OCI-LY7 (cell line): ENCODE measurements around the gene IGFL4. TPM values are rescaled to one million over a fixed set of nuclear protein-coding genes. Genes with fewer than 3 reads are reported as not detected.

ENCODE experiments used
- BruUV-seq: library from RNA; stranded (reverse); fragments of 400-500 nt; replicated peaks from 2 replicates; lab custom pipeline; 2021; lab: Mats Ljungman, UMichigan
- CTCF ChIA-PET: fragments of 300-600 bp; sonication (Branson Sonifier 250); formaldehyde crosslinking; loops from one replicate; lab custom pipeline; 2022; ENCODE audit warnings: antibody characterized with exemption; ENCODE audit not compliant: unreplicated experiment; lab: Charles Lee
- POLR2A ChIA-PET: fragments of 300-600 bp; sonication (Branson Sonifier 250); formaldehyde crosslinking; loops from one replicate; lab custom pipeline; 2022; ENCODE audit warnings: antibody characterized with exemption; lab: Charles Lee
- DNase-seq: peaks from one replicate; pipeline ENCODE4 v3.0.0-alpha.2; 2015; ENCODE audit warnings: low spot score
- H2AFZ ChIP-seq: fragments of 200-600 bp; sonication (generic), shearing (Covaris generic); 2 replicates; pipeline ENCODE4 v1.6.1; 2014; ENCODE audit warnings: mild to moderate bottlenecking, antibody characterized with exemption, low read length, moderate library complexity
- H3K27ac ChIP-seq: fragments of 200-600 bp; sonication (generic); 2 replicates; pipeline ENCODE4 v1.5.1; 2014; ENCODE audit warnings: mixed run types, low read depth, mild to moderate bottlenecking, moderate library complexity, low read length, inconsistent platforms; ENCODE audit not compliant: poor library complexity, severe bottlenecking
- H3K36me3 ChIP-seq: fragments of 200-600 bp; sonication (generic); 2 replicates; pipeline ENCODE4 v1.6.1; 2014; ENCODE audit warnings: mild to moderate bottlenecking, antibody characterized with exemption, low read length, moderate library complexity, mixed read lengths; ENCODE audit not compliant: insufficient read depth
- H3K4me1 ChIP-seq: fragments of 200-600 bp; sonication (generic); 2 replicates; pipeline ENCODE4 v1.5.1; 2014; ENCODE audit warnings: mild to moderate bottlenecking, low read length; ENCODE audit not compliant: insufficient read depth, poor library complexity, severe bottlenecking
- H3K4me2 ChIP-seq: fragments of 200-600 bp; sonication (generic); 2 replicates; pipeline ENCODE4 v1.6.1; 2014; ENCODE audit warnings: mild to moderate bottlenecking, low read length
- H3K4me3 ChIP-seq: fragments of 200-600 bp; sonication (generic); 2 replicates; pipeline ENCODE4 v1.5.1; 2014; ENCODE audit warnings: mild to moderate bottlenecking, low read depth, low read length; ENCODE audit not compliant: poor library complexity, severe bottlenecking
- H3K79me2 ChIP-seq: fragments of 200-600 bp; sonication (generic); 2 replicates; pipeline ENCODE4 v1.6.1; 2016; ENCODE audit warnings: low read depth, mild to moderate bottlenecking, low read length, moderate library complexity, mixed read lengths; ENCODE audit not compliant: insufficient read depth
- H3K9me2 ChIP-seq: fragments of 200-600 bp; sonication (generic); 2 replicates; pipeline ENCODE4 v1.6.1; 2016; ENCODE audit warnings: mild to moderate bottlenecking, low read length, mixed read lengths; ENCODE audit not compliant: insufficient read depth
- H3K9me3 ChIP-seq: fragments of 200-600 bp; sonication (generic); 2 replicates; pipeline ENCODE4 v1.6.1; 2014; ENCODE audit warnings: mild to moderate bottlenecking, mixed run types, low read length, mixed read lengths
- H4K20me1 ChIP-seq: fragments of 200-600 bp; sonication (generic); 2 replicates; pipeline ENCODE4 v1.6.1; 2014; ENCODE audit warnings: mild to moderate bottlenecking, antibody characterized with exemption, low read length, moderate library complexity, mixed read lengths; ENCODE audit not compliant: insufficient read depth
- CTCF ChIP-seq: fragments of 200-600 bp; sonication (generic); conservative IDR thresholded peaks from 2 replicates; pipeline ENCODE4 v1.5.1; 2014; ENCODE audit warnings: mild to moderate bottlenecking, antibody characterized with exemption, low read length, moderate library complexity, mixed read lengths
- EZH2phosphoT487 ChIP-seq: fragments of 200-600 bp; sonication (generic); IDR thresholded peaks from 2 replicates; pipeline ENCODE4 v1.6.1; 2018; ENCODE audit warnings: low read depth, borderline replicate concordance, mild to moderate bottlenecking, mixed run types, antibody characterized with exemption, low read length, moderate library complexity, mixed read lengths
- intact Hi-C: fragments of 100-400 bp; cut with micrococcal nuclease; formaldehyde crosslinking; loops from one replicate; pipeline ENCODE4 v1.10.0; 2022; ENCODE audit not compliant: unreplicated experiment
- total RNA-seq, 2 experiments: library from RNA; depleted of rRNA in 1 of 2; stranded (reverse); fragments of >200 nt in 1 of 2; shearing (Covaris generic) in 1 of 2; gene quantifications; 2 replicates each; pipeline ENCODE4 v1.2.3, GENCODE V29; 2014 to 2022

Gene IGFL4
- total RNA-seq, 2 experiments from 2014 or later, result not detected

DNA sequence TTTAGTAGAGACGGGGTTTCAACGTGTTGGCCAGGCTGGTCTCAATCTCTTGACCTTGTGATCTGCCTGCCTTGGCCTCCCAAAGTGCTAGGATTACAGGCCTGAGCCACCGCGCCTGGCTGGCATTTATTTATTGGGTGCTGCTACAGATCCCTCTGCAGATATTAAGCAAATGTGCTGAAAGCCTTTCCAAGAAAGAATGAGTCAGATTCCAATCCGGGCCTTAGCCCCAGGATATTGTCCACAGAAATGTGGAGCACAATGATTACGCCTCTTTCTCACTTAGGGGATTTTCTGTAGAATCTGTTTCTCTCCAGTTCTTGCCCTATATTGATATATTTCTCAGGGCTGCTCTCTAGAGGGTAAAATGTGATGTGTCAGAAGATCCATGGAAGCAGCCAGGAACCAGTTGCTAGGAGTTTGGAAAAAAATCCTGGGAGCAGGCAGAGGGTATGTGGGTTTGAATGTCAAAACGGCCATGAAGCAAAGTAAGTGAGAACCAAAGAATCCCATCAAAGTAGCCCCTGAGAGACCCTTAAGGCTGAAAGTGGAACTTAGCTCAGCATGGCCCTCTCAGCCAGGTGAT is 24.8 kb upstream of the IGFL4 start:
- Histone ChIP-seq H3K4me1 (no peaks in the 10 kb centered on the region), H2AFZ (no peak overlapping the region), H3K4me3 (no peak overlapping the region), H3K79me2 (no peaks in the 10 kb centered on the region), H3K9me3 (peaks cover 6% of the 10 kb centered on the region; the same call in 1 of the 2 replicates), H3K36me3 (no peaks in the 10 kb centered on the region), H3K27ac (no peak overlapping the region), H3K9me2 (no peaks in the 10 kb centered on the region), H3K4me2 (no peak overlapping the region), H4K20me1 (no peaks in the 10 kb centered on the region)
- no peak for TF ChIP-seq CTCF
- TF ChIP-seq EZH2phosphoT487, result no peak
- DNase-seq, result no peak
- POLR2A ChIA-PET, result no interaction called here
- CTCF ChIA-PET, result interaction anchor here (1.3 kb wide), 1 partner anchor 9 kb away, joined by 3 read pairs; no protein-coding TSS in a partner anchor
- no TSS peak for BruUV-seq
- intact Hi-C loops, result no loop called here

DNA sequence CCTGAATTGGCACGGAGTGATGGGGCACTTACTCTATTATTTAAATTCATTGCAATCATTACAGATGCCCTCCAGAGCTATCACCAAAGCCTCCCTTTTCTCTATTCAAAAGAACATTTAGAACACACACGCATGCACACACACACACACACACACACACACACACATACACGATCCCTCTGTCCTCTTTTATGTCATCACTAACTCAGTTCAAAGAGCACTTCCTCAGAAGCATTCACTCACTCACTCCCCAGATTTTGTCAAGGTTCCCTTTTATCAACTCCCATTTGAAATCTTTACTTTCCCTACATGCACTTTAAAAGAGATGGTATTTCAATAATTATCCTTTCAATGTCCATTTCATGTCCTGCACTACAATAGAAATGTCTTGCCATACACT is 22.4 kb upstream of the IGFL4 start:
- BruUV-seq, result no TSS peak
- TF ChIP-seq EZH2phosphoT487 (no peak), CTCF (no peak)
- ChIA-PET POLR2A (interaction anchor here (0.9 kb wide), 1 partner anchor 11 kb away, joined by 3 read pairs; no protein-coding TSS in a partner anchor), CTCF (no interaction called here)
- DNase-seq, result no peak
- Histone ChIP-seq H4K20me1 (no peaks in the 10 kb centered on the region), H3K79me2 (no peaks in the 10 kb centered on the region), H3K9me3 (peaks cover 17% of the 10 kb centered on the region), H3K36me3 (no peaks in the 10 kb centered on the region), H3K4me1 (no peaks in the 10 kb centered on the region), H3K4me3 (no peak overlapping the region), H3K9me2 (no peaks in the 10 kb centered on the region), H3K4me2 (no peak overlapping the region), H2AFZ (no peak overlapping the region), H3K27ac (no peak overlapping the region)
- intact Hi-C loops, result no loop called here

GRCh38 chr19:46060012-46060411 is 19.2 kb upstream of the IGFL4 start:
- ChIA-PET POLR2A (no interaction called here), CTCF (no interaction called here)
- no peak overlapping the region for H3K4me2 ChIP-seq
- BruUV-seq, result no TSS peak
- H3K9me3 ChIP-seq, result peaks cover 17% of the 10 kb centered on the region
- TF ChIP-seq CTCF (no peak), EZH2phosphoT487 (no peak)
- H4K20me1 ChIP-seq, result no peaks in the 10 kb centered on the region
- DNase-seq, result peak; percentile 6
- intact Hi-C loops, result no loop called here
- no peak overlapping the region for H2AFZ ChIP-seq
- H3K4me1 ChIP-seq, result no peaks in the 10 kb centered on the region
- H3K4me3 ChIP-seq, result no peak overlapping the region
- no peaks in the 10 kb centered on the region for H3K36me3 ChIP-seq
- H3K79me2 ChIP-seq, result no peaks in the 10 kb centered on the region
- no peak overlapping the region for H3K27ac ChIP-seq
- no peaks in the 10 kb centered on the region for H3K9me2 ChIP-seq
